ENCODE data around the gene HPD.

HPD gene

DNA sequence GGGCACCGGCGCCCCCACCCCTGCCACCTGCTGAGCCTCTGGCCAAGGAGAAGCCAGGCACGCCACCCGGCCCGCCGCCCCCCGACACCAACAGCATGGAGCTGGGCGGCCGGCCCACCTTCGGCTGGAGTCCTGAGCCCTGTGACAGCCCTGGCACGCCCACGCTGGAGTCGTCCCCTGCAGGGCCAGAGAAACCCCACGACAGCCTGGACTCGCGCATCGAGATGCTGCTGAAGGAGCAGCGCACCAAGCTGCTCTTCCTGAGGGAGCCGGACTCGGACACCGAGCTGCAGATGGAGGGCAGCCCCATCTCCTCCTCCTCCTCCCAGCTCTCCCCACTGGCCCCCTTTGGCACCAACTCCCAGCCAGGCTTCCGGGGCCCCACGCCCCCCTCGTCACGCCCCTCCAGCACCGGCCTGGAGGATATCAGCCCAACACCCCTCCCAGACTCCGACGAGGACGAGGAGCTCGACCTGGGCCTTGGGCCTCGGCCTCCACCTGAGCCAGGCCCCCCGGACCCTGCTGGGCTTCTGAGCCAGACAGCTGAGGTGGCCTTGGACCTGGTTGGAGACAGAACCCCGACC is 48.3 kb downstream of the HPD start:
- DNase-seq, result no peak

DNA sequence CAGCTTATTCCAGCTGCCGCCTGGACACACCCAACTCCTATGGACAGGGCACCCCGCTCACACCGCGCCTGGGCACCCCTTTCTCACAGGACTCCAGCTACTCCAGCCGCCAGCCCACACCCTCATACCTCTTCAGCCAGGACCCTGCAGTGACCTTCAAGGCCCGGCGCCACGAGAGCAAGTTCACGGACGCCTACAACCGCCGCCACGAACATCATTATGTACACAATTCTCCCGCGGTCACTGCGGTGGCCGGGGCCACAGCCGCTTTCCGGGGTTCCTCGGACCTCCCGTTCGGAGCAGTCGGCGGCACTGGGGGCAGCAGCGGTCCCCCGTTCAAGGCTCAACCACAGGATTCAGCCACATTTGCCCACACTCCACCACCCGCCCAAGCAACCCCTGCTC is 48.9 kb downstream of the HPD start:
- no peak for DNase-seq

DNA sequence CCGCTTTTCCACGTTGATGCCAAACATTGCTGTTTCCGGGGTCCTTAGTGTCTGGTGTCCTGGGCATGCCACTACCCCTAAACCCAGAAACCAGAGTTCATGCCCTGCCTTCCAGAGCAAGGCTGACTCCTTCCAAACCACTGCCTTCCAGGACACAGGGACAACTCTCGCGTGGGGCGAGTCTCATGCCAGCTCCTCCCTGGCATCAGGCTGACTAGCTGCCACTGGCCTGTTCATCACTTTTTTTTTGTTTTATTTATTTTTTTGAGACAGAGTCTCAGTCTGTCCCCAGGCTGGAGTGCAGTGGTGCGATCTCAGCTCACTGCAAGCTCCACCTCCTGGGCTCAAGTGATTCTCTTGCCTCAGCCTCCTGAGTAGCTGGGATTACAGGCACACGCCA is 50.0 kb downstream of the HPD start:
- no peak for DNase-seq

DNA sequence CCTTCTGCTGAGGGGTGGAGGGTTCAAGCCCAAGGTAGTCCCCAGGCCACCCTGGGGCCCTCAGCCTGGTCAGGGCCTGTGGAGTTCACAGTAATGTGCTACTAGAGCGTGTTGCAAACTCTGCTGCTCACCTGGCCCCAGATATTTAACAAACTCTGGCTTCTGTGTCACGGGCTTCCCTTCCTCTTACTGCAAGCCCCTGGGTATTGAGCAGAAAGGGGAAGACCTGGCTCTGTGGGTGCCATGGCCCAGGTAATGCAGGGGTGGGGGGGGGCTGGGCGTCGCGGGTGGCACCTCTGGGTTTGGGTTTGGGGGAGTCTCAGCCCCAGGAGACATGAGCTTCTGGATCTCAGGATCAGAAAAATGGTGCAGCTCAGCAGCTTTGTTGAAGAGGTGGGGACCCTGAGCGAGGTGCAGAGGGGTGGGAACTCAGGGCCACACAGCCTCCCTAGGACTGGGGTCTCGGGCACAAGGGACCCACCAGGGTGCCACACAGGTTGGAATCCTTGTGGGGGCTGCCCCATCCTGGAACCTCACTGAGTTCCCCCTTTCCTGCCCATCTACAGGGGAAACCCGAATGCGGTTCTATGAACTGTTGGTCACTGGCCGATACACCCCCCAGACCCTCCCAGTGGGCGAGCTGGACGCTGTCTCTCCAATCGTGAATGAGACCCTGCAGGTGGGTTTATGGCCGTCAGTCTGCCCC is 50.9 kb downstream of the HPD start:
- DNase-seq, result no peak

DNA sequence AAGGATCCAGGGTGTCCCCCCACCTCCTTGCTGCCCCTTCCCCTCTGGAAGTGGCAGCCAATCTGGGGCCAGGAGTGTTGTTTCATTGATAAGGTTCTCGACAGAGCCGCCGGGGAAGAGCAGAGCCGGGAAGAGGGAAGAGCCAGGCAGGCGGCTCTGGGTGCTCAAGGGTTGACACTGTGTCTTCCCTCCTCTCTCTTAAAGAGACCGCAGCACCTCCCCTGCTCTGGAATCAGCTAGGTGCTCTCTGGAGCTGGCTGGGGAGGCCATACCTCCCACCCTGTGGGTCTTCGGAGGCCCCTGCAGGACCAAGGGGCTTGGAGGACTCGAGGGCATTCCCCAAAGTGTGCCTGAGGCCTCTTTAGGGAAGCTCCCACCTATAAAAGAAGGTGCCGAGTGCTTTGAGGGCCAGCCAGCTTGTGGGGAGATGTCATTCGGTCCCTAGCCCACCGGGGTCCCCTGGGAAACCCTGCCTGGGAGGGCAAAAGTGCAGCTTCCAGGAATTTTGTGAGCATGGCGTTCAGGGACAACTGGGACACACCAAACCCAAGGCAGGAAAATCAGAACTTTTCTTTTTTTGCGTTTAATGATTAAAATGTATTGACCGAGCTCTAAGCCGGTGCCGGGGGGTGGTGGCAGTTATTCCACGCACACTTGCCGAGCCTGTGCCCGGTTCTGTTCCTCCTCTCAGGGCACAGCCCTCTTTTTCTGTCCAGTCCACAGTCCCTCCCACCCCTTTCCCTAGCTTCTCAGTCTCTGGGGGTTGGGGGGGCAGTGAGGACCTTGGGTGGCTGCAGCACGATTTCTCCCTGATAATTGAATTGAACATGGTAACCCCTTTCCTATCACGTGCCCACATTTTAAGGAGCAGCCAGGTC is 51.9 kb downstream of the HPD start:
- DNase-seq, result no peak

DNA sequence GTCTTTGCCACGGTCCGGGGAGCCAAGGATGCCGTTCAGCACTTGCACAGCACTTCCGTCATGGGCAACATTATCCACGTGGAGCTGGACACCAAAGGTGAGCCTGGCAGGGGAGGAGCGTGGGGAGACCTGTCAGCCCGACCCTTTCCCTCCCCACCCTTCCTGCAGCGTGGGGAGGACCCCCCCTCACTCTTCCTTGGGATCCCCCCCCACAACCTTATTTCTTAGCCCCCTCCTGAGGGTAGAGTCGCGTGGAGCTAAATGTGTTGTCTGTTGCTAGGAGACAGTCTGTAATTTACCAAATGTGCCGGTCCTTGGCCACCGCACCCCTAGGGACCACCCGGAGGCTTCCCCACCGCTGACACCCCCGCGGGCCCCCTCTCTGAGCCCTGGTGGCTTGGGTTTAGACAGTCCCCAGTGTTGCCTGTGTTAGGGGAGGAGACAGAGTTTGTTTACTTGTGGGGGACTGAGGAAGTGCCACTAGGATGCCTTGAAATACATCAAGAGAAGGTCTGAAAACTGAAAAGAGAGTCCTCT is 52.6 kb downstream of the HPD start:
- no peak for DNase-seq

DNA sequence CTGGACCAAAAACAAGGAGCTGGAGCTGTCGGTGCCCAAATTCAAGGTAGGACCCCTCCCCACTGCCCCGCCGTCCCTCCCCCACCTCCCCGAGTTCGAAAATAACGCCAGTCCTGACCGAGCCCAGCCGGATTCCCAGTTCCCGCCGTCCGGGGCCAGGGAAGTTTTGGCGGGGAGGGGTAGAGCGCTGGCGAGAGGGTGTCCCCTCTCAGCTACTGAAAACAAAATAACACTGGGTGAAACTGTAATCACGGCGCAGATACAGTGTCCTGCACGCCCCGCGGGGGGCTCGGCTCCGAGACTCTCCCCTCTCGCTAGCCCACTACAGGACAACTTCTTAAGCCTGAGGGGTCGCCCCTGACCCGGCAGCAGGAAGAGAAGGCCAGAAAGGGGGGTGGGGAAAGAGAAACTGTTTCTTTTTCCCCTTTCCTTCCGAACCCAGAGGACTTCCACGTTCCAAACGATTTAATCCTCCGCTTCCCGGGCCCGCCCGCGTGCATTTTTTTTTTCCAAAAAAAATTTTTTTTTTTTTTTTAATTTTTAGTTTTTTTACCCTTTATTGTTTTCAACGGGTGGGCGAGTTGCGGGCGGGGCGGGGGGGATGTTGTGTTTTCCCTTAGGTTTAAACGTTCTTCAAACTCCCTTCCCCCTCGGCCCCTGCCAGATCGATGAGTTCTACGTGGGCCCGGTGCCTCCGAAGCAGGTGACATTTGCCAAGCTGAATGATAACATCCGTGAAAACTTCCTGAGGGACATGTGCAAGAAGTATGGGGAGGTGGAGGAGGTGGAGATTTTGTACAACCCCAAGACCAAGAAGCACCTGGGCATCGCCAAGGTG is 53.3 kb downstream of the HPD start:
- DNase-seq, result no peak

DNA sequence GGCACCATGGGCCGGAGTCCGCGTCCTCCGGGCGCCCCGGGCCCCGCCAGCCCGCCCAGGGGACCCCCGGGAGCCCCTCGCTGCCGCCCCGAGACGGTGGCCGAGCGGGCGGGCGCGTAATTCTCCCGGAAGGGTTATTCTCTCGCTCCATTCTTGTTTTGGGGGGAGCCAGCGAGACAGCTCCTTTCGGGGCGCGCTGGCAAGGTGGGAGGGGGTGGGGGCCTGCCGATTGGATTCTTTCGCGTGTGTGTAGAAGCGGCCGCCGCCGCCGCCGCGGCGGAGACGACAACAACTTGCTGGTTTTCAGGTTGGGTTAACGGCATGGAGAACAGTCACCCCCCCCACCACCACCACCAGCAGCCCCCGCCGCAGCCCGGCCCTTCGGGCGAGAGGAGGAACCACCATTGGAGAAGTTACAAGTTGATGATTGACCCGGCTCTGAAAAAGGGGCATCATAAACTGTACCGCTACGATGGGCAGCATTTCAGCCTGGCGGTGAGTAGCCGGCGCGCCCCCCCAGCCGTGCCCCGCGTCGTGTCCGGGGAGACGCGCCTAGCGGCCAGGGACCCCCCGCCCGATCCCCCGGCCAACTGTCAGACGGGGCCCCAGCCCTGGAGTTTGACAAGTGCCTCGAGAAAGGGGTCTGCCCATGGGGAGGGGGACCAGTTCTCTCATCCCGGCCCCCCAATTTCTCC is 54.1 kb downstream of the HPD start:
- DNase-seq, result peak; percentile 80

DNA sequence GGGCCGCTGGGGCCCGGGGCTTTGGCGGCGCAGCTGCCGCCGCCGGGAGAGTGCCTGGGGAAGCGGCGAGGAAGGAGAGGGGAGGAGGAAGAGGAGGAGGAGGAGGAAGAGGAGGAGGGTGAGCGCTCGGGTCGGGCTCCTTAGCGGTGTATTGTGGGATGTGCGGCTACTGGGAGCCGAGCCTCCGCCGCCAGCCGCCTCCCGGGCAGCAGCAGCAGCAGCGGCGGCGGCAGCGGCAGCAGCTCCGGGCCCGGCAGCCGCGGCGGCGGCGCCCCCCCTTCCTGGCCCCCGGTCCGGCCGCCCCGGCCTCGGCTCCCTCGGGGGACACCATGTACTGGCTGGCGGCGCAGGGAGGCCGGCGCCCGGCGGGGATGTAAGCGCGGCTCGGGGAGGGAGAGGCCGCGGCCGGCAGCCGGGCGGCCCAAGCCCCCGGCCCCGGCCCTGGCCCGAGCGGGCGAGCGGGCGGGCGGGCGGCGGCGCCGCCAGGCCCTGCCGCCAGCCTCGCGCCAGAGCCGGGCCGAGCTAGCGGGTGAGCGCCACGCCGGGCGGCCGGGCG is 54.7 kb downstream of the HPD start, which contains the start of gene SETD1B:
Gene SETD1B (plus strand): TSS at position 149 of the 556 bp plus-strand sequence. CDS start 729 bp downstream, outside the sequence.
- peak; percentile 71 for DNase-seq

DNA sequence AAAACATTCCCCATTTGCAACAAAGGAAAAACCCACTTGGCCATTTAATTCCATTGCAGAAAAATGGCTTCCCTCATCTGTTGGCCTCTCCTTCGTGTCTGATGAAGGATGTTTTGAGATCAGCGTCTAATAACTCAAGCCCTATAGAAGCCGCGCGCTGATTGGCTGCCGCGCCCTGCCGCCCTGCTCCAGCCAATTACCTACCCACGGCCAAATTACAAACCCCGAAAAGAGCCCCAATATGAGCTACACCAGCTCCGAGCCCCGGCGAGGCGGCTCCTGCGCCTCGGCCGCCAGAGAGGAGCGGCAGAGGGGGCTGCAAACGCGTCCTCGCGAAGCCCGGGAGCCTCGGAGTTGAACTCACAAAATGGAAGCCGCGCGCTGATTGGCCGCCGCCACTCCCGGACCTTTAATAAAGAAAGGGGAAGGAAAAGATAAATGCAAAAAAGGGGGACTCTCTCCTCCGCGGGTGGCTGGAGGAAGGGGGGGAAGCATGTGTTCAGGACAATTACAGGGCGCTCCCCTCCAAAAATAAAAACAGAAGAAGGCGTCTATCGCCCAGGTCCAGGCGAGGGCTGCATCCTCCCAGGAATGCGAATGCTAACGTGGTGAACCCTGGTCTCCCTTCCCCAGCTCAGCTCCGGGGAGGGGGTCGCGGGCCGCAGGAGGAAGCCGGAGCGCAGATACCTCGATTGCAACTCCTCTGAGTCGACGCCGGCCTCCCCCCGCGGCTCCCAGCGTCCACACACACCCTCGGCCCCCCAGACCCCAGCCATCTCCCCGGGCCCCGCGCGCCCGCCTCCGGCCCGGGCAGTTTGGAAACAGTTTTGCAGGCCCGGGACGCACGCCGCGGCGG is 55.6 kb downstream of the HPD start:
- peak; percentile 88 for DNase-seq

DNA sequence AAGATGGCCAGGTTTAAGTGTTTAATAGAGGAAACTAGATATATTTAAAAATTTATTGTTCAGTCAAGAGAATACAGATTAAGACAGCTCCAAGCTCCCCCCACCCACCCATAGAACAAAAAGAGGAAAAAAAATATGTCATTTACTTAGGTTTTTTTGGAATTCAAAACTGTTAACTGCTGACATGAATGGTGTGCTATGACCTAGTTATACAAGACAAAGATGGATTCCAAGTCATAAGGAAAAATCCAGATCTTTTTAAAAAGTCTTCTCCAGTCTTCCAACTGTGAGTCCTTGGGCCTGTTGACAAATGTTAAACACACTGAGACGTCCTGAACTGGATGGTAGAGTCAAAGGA is 56.2 kb downstream of the HPD start:
- no peak for DNase-seq

DNA sequence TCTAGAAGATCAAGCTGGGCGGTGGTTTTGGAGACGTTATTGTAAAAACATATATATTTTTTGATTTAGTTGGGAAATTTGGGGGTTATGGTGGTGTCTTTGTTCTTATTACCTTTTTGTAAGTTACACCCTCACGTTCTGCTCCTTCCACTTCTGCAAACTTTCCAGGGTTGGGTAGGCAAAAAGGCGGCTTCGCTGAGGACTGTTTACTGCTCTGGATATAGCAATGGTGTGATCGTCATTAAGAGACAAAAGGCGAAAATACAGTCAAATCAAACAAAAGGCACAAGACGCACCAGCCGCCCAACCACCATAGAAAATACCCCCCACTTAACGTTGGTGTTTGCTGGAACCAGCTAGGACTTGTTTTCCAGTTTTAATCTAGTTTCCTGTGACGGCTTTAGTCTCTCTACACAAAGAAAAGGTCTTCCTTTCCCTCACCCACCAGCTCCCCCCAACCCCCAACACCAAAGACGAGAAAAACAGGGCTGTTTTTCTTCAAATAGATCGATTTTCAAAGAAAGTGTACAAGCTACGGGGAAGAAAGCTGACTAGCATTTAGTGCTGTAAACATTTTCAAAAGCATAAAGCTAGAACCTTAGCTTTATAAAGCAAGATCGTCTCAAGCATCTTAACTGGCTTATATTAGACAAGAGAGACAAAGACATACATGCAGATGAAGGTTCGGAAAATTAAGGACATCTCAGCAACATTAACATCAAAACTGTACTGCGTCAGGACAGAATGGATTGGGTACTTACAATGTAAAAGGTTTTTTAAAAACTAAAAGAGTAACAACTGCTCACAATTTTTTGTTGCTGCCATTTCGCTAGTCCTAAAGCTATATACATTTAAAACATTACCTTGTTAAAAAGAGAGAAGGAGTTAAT is 56.8 kb downstream of the HPD start:
- DNase-seq, result peak; percentile 71

DNA sequence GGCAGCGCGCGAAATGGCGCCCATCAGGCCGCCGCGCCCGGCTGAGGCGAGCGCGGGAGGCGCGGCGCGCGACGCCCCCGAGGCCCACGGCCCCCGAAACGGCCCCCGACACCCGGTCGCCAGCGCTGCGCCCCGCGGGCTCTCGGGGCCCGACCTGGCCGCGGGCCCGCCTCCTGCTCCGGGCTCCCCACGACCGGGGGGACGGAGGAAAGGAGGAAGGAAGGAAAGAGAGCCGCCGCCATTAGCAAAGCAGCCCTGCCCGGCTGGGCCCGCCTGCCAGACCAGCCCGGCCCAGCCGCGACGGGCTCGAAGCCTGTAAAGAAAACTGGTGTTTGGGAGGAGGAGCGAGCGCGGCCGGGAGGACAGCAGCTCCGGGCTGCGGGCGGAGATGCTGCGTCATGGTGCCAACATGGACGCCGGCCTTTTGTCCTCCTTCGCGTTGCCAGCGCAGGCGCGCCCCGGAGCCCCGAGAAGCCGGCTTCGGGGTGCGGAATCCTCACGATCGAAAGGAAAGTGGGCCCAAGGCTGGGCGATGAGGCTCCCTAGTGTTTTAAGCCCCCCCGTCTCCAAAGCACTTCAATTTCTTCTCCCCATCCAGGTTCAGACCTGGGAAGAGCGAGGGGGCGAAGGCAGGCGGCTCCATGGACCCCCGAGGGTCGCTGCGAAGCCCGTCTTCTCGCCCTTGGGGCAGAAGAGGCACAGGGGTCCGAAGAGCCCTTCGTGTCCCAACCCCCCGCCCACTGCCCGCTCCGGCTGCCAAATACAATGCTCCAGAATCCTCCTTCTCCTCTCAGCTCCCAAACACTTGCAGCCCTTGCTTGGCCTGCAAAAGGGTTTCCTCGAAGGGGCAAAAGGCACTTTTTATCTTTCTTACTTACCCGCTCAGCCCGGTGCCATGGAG is 57.7 kb downstream of the HPD start:
- peak; percentile 79 for DNase-seq

DNA sequence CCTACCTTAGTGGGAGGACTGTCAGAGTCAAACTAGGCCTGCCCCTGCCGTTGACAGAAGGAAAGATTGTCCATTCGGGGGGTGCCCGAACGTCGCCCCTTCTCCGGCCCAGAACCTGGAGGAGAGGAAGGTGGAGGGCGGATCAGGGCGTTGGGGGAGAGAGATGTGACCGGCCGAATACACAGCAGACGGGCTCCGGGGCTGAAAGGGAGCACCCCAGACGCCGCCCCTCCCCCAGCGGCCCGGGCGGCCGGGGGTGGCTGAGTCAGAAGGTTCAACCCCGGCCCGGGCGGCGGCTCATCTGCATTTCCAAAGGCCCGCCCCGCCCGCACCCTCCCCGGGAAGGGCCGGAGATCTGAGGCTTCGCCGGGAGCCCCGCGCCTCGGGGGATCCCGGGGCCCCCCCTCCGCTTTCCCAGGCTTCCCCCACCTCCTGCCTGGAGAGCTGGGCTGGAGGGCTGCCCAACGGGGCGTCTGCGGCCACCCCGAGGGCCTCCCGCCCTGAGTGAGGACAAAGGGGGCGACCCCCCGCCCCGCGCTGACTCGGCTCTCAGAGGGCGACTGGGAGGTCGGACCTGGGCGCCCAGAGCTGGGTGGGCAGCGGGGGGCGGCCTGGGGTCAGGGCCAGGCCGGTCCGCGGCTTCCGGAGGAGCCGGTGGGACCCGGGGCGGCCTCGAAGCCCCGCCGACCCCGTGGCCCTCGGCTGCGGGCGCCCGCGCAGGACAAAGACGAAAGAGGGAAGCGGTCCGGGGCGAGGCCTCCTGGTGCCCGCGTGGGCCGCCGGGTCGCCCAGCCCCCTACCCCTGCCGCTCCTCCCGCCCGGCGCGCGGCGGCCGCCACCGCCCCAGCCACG is 58.6 kb downstream of the HPD start:
- DNase-seq, result peak; percentile 91

DNA sequence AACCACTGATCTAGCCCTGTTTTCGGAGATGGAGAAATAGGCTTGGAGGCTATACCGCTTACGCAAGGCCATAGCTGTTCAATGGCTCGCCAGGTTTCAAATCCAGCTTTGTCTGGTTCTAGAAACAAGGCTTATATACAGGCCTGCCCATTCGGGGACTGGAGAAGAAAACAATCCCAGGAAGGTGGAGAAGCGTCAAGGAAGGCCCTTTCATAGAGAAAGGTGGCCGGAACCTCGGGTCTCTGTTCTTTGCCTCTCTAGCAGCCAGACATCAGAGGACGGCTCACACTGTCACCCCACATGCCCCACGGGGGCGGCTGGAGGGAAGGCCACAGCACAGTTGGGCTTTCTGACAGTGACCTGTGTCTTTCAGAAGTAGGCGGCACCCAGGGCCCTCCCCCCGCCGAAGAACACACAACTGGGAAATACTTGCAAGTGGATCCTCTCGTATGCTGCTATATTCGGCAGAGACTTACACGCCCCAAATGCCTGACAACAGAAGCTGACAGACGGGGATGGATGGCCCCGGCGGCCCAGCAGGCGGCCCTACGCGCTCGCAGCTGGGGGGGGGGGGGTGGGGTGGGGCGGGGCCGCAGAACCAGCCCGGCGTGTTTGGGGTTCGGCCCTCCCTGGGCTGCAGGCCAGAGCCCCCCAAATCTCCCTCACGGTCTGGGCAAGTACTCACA is 59.4 kb downstream of the HPD start:
- peak; percentile 65 for DNase-seq

DNA sequence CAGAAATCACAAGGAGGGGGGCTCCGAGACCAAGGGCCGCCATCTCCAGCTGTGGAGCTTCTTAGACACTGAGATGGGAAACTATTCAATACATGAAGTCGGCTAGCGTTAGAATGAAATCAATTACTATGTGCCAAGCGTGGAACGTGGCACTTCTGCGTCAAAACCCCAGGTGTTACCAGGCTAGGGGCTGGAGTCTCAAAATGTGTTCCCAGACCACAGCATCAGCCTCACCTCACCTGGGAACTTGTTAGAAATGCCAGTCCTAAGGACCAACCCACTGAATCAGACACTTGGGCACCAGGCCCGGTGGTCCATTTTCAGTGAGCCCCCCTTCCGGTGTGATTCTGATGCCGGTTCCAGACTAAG is 59.9 kb downstream of the HPD start:
- DNase-seq, result no peak

Data from CD4-positive, alpha-beta T cell treated with Interleukin-6 for 4 hours (primary cell).